Measurements from ENCODE around the gene VAMP8.

The VAMP8 gene

GRCh38 chr2:85577386-85578242, at the start of gene VAMP8:
TSS of gene VAMP8 (plus strand) at chr2:85577586. CDS start at chr2:85577647, 61 bp downstream.
- Histone ChIP-seq H3K9ac (ENCODE audit: low read length) (peak within 1 kb of the TSS; percentile 72), H3K9me3 (ENCODE audit: control insufficient read depth, insufficient read depth, low read depth, low read length) (no peaks in the 10 kb centered on the region), H3K27me3 (ENCODE audit: control insufficient read depth, insufficient read depth, low read length) (0 out of 2 replicates have a peak, but pooled peaks cover 2% of the 10 kb centered on the region), H3K36me3 (ENCODE audit: control insufficient read depth, insufficient read depth, low read length) (peaks cover 13% of the 10 kb centered on the region), H3K27ac (ENCODE audit: low read depth, low read length) (peak within 1 kb of the TSS; percentile 85; the same call in 1 of the 2 replicates), H3K4me3 (ENCODE audit: low read depth, low read length) (peak within 1 kb of the TSS; percentile 68), H3K4me1 (ENCODE audit: control insufficient read depth, insufficient read depth, low read length) (peaks cover 33% of the 10 kb centered on the region)

GRCh38 chr2:85527787-85528186, 49.6 kb upstream of the VAMP8 start:
- Histone ChIP-seq H3K27me3 (ENCODE audit: control insufficient read depth, insufficient read depth, low read length) (no peaks in the 10 kb centered on the region), H3K4me3 (ENCODE audit: low read depth, low read length) (no peak overlapping the region), H3K9me3 (ENCODE audit: control insufficient read depth, insufficient read depth, low read depth, low read length) (no peaks in the 10 kb centered on the region), H3K9ac (ENCODE audit: low read length) (no peak overlapping the region), H3K27ac (ENCODE audit: low read depth, low read length) (no peak overlapping the region), H3K36me3 (ENCODE audit: control insufficient read depth, insufficient read depth, low read length) (no peaks in the 10 kb centered on the region), H3K4me1 (ENCODE audit: control insufficient read depth, insufficient read depth, low read length) (peaks cover 16% of the 10 kb centered on the region)

- Histone ChIP-seq H3K4me3 (ENCODE audit: low read depth, low read length) (no peak overlapping the region), H3K27me3 (ENCODE audit: control insufficient read depth, insufficient read depth, low read length) (no peaks in the 10 kb centered on the region), H3K9ac (ENCODE audit: low read length) (no peak overlapping the region), H3K9me3 (ENCODE audit: control insufficient read depth, insufficient read depth, low read depth, low read length) (no peaks in the 10 kb centered on the region), H3K4me1 (ENCODE audit: control insufficient read depth, insufficient read depth, low read length) (peaks cover 16% of the 10 kb centered on the region), H3K27ac (ENCODE audit: low read depth, low read length) (no peak overlapping the region), H3K36me3 (ENCODE audit: control insufficient read depth, insufficient read depth, low read length) (no peaks in the 10 kb centered on the region)
Measured at GRCh38 chr2:85528355-85528754, 49.0 kb upstream of the VAMP8 start.

- Histone ChIP-seq H3K27me3 (ENCODE audit: control insufficient read depth, insufficient read depth, low read length) (no peaks in the 10 kb centered on the region), H3K9me3 (ENCODE audit: control insufficient read depth, insufficient read depth, low read depth, low read length) (no peaks in the 10 kb centered on the region), H3K4me3 (ENCODE audit: low read depth, low read length) (no peak overlapping the region), H3K27ac (ENCODE audit: low read depth, low read length) (no peak overlapping the region), H3K4me1 (ENCODE audit: control insufficient read depth, insufficient read depth, low read length) (peaks cover 10% of the 10 kb centered on the region), H3K36me3 (ENCODE audit: control insufficient read depth, insufficient read depth, low read length) (no peaks in the 10 kb centered on the region), H3K9ac (ENCODE audit: low read length) (no peak overlapping the region)
Measured at GRCh38 chr2:85529809-85530208, 47.6 kb upstream of the VAMP8 start.

- H3K9ac ChIP-seq (ENCODE audit: low read length), result no peak overlapping the region
- no peaks in the 10 kb centered on the region for H3K27me3 ChIP-seq (ENCODE audit: control insufficient read depth, insufficient read depth, low read length)
- H3K9me3 ChIP-seq (ENCODE audit: control insufficient read depth, insufficient read depth, low read depth, low read length), result no peaks in the 10 kb centered on the region
- no peak overlapping the region for H3K4me3 ChIP-seq (ENCODE audit: low read depth, low read length)
- no peak overlapping the region for H3K27ac ChIP-seq (ENCODE audit: low read depth, low read length)
- H3K36me3 ChIP-seq (ENCODE audit: control insufficient read depth, insufficient read depth, low read length), result no peaks in the 10 kb centered on the region
- no peaks in the 10 kb centered on the region for H3K4me1 ChIP-seq (ENCODE audit: control insufficient read depth, insufficient read depth, low read length)
Measured at GRCh38 chr2:85531589-85531988, 45.8 kb upstream of the VAMP8 start.

GRCh38 chr2:85534099-85534498, 43.3 kb upstream of the VAMP8 start:
- peaks cover 1% of the 10 kb centered on the region for H3K36me3 ChIP-seq (ENCODE audit: control insufficient read depth, insufficient read depth, low read length)
- peaks cover 12% of the 10 kb centered on the region for H3K4me1 ChIP-seq (ENCODE audit: control insufficient read depth, insufficient read depth, low read length)
- H3K27me3 ChIP-seq (ENCODE audit: control insufficient read depth, insufficient read depth, low read length), result no peaks in the 10 kb centered on the region
- H3K9me3 ChIP-seq (ENCODE audit: control insufficient read depth, insufficient read depth, low read depth, low read length), result no peaks in the 10 kb centered on the region
- H3K4me3 ChIP-seq (ENCODE audit: low read depth, low read length), result no peak overlapping the region
- no peak overlapping the region for H3K27ac ChIP-seq (ENCODE audit: low read depth, low read length)
- H3K9ac ChIP-seq (ENCODE audit: low read length), result no peak overlapping the region

GRCh38 chr2:85534881-85535280, 42.5 kb upstream of the VAMP8 start:
- Histone ChIP-seq H3K4me3 (ENCODE audit: low read depth, low read length) (no peak overlapping the region), H3K27me3 (ENCODE audit: control insufficient read depth, insufficient read depth, low read length) (no peaks in the 10 kb centered on the region), H3K4me1 (ENCODE audit: control insufficient read depth, insufficient read depth, low read length) (peaks cover 12% of the 10 kb centered on the region), H3K9ac (ENCODE audit: low read length) (no peak overlapping the region), H3K27ac (ENCODE audit: low read depth, low read length) (no peak overlapping the region), H3K36me3 (ENCODE audit: control insufficient read depth, insufficient read depth, low read length) (peaks cover 7% of the 10 kb centered on the region), H3K9me3 (ENCODE audit: control insufficient read depth, insufficient read depth, low read depth, low read length) (no peaks in the 10 kb centered on the region)

GRCh38 chr2:85536479-85536878, 40.9 kb upstream of the VAMP8 start:
- Histone ChIP-seq H3K27ac (ENCODE audit: low read depth, low read length) (no peak overlapping the region), H3K4me1 (ENCODE audit: control insufficient read depth, insufficient read depth, low read length) (peaks cover 17% of the 10 kb centered on the region), H3K9ac (ENCODE audit: low read length) (no peak overlapping the region), H3K4me3 (ENCODE audit: low read depth, low read length) (no peak overlapping the region), H3K9me3 (ENCODE audit: control insufficient read depth, insufficient read depth, low read depth, low read length) (no peaks in the 10 kb centered on the region), H3K36me3 (ENCODE audit: control insufficient read depth, insufficient read depth, low read length) (peaks cover 23% of the 10 kb centered on the region), H3K27me3 (ENCODE audit: control insufficient read depth, insufficient read depth, low read length) (no peaks in the 10 kb centered on the region)

GRCh38 chr2:85537600-85538506, 39.5 kb upstream of the VAMP8 start:
- H3K27ac ChIP-seq (ENCODE audit: low read depth, low read length), result peak overlapping the region; percentile 100
- peak overlapping the region; percentile 99 for H3K9ac ChIP-seq (ENCODE audit: low read length)
- no peaks in the 10 kb centered on the region for H3K27me3 ChIP-seq (ENCODE audit: control insufficient read depth, insufficient read depth, low read length)
- peak overlapping the region; percentile 100 for H3K4me3 ChIP-seq (ENCODE audit: low read depth, low read length)
- peaks cover 18% of the 10 kb centered on the region for H3K4me1 ChIP-seq (ENCODE audit: control insufficient read depth, insufficient read depth, low read length)
- H3K9me3 ChIP-seq (ENCODE audit: control insufficient read depth, insufficient read depth, low read depth, low read length), result no peaks in the 10 kb centered on the region
- H3K36me3 ChIP-seq (ENCODE audit: control insufficient read depth, insufficient read depth, low read length), result peaks cover 37% of the 10 kb centered on the region

- no peaks in the 10 kb centered on the region for H3K27me3 ChIP-seq (ENCODE audit: control insufficient read depth, insufficient read depth, low read length)
- H3K9ac ChIP-seq (ENCODE audit: low read length), result peak within 1 kb of the TSS; percentile 99
- H3K36me3 ChIP-seq (ENCODE audit: control insufficient read depth, insufficient read depth, low read length), result peaks cover 46% of the 10 kb centered on the region
- peak within 1 kb of the TSS; percentile 100 for H3K27ac ChIP-seq (ENCODE audit: low read depth, low read length)
- peaks cover 18% of the 10 kb centered on the region for H3K4me1 ChIP-seq (ENCODE audit: control insufficient read depth, insufficient read depth, low read length)
- H3K4me3 ChIP-seq (ENCODE audit: low read depth, low read length), result peak within 1 kb of the TSS; percentile 100
- no peaks in the 10 kb centered on the region for H3K9me3 ChIP-seq (ENCODE audit: control insufficient read depth, insufficient read depth, low read depth, low read length)
Measured at GRCh38 chr2:85538507-85539360, 38.7 kb upstream of the VAMP8 start, which contains the start of gene MAT2A. TSS of gene MAT2A (plus strand) at chr2:85539168. CDS start at chr2:85539288, 120 bp downstream.
